HT1080 (cell line): ENCODE results near the gene DLK2. TPM values are rescaled to one million over a fixed set of nuclear protein-coding genes. Genes with fewer than 3 reads are reported as not detected.
"Not testable (repeated sequence)": the region's sequence is repeated elsewhere in the genome, so short reads cannot be mapped to it uniquely, and the experiment has no call there.

Source experiments
- DNase-seq: peaks from one replicate; pipeline ENCODE4 v3.0.0-alpha.2; 2015; ENCODE audit warnings: low read depth
- total RNA-seq: library from RNA; depleted of rRNA; stranded (reverse); fragments of >200 nt; shearing (Covaris generic); gene quantifications from 2 replicates; pipeline ENCODE4 v1.2.3, GENCODE V29; 2014

The DLK2 gene
- total RNA-seq, 1 experiment from 2014 or later, result 3.8 TPM

GRCh38 chr6:43481591-43482236, 26.4 kb upstream of the DLK2 start:
- DNase-seq, result peak; percentile 30

DNA sequence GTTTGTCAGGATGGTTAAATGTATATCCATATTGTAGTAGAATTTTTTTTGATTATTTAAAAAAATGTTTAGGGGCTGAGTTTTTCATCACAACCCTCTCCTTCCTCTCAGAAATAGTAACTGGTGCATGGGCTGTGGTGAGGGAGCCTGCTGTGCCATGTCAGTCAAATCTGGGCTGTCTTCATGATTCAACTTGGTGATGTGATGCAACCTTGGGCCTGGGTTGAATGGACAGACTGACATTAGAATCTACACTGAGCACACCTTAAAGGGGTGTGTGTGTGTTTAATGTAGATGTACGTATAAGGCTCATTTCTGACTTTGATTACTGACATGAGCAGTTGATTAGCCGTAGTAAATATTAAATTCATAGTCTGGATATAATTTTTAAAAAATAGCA, 25.7 kb upstream of the DLK2 start:
- DNase-seq, result no peak

DNA sequence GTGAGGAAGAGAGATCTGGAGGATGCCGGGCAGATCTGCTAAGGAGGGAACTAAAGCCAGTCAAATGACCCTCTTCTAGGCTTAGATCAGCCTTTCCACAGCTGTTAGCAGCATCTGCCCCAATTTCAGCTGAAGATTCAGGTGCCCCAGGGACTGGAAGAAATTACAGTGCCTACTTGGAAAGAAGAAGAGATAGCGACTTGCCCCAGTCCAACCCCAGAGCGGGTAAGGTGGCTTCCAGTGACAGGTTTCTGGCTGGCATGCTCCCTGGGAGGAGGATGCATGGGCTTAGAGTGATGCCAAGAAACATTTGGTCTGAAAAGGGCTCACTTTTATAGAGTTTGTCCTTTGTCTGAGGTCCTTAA, 22.6 kb upstream of the DLK2 start:
- DNase-seq, result no peak

GRCh38 chr6:43477235-43478007, 22.1 kb upstream of the DLK2 start, which contains the start of gene TJAP1:
TSS of gene TJAP1 (plus strand) at chr6:43477570. CDS start at chr6:43499002, 21,432 bp downstream.
- peak; percentile 62 for DNase-seq

DNA sequence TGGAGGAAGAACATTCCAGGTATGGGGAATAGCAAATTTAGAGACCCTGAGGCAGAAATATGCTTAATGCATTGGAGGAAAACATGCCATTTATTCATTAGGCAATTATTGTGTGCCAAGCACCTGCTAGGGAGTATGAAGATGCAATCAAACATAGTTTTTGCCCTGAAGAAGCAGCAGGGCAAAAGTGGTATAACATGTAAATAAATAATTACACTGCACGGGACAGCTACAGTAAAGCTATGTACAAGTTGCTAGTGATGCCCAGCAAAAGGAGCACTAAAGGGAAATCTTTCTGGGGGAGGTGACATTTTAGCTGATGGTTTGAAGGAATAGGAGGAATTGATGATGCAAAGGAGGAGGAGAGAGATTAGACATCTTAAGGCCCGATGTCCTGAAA, 21.4 kb upstream of the DLK2 start:
- no peak for DNase-seq

DNA sequence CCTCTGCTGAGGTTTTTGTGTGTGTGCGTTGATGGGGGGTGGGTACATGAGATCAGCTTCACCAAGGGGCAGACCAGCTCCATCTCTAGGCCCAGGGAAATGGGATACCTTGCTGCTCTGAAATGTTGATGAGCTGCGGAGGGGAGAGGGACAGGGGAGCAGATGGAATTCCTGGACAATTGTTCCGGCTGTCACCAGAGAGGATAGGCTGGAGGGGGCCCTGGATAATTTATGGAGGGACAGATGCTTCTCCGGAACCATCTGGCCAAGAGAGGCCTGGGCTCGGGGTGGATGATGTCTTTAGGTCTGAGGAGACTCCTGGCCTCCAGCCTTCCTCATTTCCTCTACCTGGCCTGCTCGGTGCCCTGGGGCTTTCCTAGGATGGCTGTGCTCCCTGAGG, 20.2 kb upstream of the DLK2 start:
- DNase-seq, result no peak

DNA sequence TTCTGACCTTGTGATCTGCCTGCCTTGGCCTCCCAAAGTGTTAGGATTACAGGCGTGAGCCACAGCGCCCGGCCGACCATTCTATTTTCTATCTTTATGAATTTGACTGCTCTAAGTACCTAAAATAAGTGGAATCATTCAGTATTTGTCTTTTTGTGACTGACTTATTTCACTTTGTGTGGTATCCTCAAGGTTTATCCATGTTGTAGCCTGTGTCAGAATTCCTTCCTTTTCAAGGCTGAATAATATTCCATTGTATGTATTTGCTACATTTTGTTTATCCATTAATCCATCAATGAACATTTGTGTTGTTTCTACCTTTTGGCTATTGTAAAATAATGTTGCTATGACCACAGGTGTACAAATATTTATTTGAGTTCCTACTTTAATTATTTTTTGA, 17.2 kb upstream of the DLK2 start:
- DNase-seq, result no peak

- no peak for DNase-seq
Measured at GRCh38 chr6:43471399-43471798, 16.1 kb upstream of the DLK2 start.

- no peak for DNase-seq
Measured at GRCh38 chr6:43469947-43470346, 14.6 kb upstream of the DLK2 start.

DNA sequence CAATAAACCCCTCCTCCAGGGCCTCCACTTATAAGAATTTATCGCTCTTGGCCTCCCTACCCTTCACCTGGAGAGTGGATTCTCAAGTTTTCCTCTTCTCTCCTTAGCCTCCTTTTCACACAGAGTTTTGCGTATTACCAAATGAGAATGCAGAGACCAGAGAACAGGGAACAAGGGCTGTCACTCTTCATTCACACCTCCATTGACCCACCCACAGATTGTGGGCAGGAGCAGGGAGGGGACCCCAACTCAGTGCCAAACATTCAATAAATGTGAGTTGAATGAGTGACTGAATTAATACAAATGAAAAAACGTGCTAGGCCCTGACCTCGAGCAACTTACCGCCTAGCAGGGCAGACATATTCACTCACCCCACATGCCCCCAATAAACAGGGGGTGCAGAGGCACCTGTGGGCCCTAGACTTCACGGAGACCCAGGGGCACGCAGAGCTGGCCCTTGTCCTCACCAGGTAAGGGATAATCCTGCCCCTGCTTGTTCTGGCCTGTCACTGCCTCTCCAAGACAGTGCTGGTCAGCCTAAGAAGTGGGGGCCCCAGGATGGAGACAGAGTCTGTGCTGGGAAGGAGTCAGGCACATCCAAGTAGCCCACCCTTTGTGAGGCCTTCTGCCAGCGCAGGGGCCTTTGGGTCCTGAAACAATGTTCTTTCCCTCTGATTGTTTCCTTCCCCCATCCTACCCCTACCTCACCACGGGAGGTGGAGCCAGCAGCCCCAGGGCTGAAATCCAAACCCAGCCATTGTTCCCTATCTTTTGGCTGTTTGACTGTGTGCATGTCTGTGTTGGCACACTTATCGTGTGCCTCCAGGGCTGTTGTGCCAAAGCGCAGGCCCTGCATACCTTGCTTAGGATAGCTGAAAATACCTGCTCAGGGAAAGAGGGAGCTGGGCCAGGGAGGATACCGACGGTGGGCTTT, 13.7 kb upstream of the DLK2 start:
- DNase-seq, result no peak

DNA sequence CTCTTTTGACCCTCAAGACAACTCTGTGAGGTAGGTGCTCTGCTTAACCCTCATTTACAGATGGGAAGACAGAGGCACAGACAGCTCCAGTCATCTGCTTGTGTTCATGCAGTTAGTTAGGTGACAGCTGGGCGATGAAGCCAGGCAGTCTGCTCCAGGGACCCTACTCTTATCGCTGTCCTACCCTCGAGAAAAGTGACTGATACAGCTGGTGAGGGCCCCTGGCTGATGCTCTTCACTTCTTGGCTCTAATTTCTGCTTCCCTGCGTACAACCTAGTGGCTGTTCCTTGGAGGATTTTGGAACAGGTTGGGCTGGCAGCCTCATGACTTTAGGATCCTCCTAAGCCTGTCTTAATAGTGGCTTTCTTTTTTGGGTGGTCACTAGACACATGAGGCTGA, 12.9 kb upstream of the DLK2 start:
- no peak for DNase-seq

DNA sequence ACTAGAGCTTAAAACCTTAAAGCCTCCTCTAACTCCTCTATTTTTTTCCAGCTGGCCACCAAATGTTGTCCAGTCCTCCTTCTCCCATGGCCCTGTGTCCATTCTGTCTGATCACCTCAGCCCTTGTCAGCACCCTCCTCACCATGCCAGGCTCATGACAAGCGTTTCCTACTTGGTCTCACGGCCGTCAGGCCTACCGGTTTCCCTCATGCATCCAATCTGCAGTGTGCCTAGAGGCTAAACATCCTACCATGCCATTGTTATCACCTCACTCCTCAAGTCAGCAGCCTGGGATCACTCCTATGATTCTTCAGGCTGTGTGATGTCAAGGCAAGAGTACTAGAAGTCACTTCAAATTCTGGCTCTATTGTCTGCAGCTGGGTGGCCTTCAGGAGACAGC, 12.4 kb upstream of the DLK2 start:
- DNase-seq, result no peak

GRCh38 chr6:43467265-43467664, 11.9 kb upstream of the DLK2 start:
- DNase-seq, result not testable (repeated sequence)

DNA sequence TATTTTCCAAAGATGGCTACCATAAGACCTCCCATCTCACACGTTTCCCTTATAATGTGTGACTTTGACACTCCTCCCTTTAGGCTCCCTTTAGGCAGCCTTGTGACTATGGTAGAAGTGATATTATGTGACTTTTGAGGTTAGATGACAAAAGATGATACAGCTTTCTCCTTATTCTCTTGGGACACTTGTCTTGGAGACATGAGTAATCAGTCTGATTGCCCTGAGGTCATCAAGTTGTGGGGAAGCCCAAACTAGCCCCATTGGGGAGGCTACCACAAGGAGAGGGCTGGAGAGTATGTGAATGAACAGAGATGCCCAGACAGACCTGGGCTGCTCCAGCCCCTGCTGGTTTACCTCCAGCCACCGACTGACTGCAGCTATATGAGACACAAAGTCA, 10.6 kb upstream of the DLK2 start:
- DNase-seq, result no peak

DNA sequence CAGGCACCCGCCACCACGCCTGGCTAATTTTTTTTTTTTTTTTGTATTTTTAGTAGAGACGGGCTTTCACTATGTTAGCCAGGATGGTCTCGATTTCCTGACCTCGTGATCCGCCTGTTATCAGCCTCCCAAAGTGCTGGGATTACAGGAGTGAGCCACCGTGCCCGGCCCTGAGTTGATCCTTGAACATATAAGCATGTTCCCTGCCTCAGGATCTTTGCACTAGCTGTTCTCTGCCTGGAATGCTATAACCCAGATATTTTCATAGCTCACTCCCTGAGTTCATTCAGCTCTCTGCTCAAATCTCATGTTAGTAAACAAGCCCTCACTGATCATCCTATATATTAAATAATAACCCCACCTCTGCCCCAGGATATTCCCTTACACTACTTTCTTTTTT, 9.0 kb upstream of the DLK2 start:
- DNase-seq, result no peak

GRCh38 chr6:43461936-43462335, 6.6 kb upstream of the DLK2 start:
- no peak for DNase-seq

GRCh38 chr6:43460032-43460431, 4.7 kb upstream of the DLK2 start:
- DNase-seq, result no peak

DNA sequence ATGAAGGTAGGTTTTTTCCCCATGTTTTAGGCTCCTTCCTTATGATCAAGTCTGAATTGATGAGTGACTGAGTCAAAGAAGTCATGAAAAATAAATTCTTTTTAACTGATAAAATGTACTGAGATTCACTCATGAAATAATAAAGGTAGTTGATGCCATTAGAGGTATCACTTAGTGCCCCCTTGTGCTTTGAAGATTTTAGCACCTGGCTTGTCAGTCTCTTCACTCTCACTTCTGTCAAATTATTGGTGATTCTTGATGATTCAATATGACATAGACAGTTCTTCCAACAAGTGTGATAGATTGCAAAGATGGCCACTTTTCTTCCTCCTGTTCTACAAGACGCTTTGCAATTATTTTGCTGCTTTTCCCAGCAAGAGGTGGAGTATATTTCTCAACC, 4.2 kb upstream of the DLK2 start:
- DNase-seq, result no peak

DNA sequence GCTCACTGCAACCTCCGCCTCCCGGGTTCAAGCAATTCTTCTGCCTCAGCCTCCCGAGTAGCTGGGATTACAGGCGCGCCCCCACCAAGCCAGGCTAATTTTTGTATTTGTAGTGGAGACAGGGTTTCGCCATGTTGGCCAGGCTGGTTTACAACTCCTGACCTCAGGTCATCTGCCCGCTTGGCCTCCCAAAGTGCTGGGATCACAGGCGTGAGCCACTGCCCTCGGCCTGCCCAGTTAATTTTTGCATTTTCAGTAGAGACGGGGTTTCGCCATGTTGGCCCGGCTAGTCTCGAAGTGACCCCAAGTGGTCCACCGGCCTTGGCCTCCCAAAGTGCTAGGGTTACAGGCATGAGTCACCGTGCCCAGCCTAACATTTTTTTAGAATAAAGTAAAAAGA, 2.8 kb upstream of the DLK2 start:
- DNase-seq, result not testable (repeated sequence)

DNA sequence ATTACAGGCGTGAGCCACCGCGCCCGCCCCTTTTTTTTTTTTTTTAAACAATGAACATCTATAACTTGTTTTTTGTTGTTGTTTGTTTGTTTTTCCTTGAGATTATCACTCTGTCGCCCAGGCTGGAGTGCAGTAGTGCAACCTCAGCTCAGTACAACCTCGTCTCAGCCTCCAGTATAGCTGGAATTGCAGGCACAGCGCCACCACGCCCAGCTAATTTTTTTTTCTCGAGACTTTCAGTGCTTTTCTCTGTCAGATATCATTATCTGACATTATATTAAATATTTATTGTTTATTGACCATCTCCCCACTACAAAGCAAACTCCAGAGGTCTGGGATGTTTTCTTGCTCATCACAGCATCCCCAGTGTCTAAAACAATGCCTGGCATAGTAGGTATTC, 2.3 kb upstream of the DLK2 start:
- DNase-seq, result no peak

DNA sequence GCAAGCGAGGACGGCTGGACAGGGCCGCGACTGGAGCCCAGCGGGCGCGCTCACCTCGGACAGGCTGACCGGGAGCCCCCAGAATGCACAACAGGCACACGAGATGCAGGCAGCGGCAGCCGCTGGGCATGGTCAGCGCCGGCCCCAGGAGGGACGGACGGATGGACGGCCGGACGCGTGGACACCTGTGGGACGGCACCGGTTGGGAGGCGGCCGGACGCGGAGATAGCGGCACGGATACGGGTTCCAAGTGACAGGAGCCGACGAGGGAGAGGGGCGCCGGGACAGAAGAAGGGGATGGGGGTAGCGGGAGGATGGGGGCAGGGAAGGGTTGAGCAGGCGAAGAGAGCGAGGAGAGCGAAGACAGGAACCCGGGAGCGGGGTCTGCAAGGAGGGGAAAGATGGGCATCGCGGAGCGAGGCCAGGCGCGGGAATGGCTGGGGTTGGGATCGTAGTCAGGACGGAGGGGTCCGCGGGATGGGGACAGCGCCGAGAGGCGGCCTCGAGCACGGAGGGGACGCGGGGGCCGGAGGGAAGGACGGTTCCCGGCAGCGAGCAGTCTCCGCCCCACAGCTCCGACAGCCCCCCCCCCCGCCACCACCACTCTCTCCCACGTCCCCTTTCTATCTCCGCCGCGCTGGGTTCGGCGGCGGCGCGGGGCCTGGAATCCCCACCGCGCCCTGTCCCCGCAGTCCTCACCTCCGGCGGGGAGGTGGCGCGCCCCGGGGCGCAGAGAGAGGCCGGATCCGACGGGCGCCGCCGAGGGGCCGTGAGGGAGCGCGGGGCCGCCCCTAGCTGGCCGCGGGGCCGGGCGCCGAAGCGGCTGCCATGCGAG, 435 bp downstream of the DLK2 start:
- peak; percentile 72 for DNase-seq
